Measurements from ENCODE around the gene KAT8.

DNA sequence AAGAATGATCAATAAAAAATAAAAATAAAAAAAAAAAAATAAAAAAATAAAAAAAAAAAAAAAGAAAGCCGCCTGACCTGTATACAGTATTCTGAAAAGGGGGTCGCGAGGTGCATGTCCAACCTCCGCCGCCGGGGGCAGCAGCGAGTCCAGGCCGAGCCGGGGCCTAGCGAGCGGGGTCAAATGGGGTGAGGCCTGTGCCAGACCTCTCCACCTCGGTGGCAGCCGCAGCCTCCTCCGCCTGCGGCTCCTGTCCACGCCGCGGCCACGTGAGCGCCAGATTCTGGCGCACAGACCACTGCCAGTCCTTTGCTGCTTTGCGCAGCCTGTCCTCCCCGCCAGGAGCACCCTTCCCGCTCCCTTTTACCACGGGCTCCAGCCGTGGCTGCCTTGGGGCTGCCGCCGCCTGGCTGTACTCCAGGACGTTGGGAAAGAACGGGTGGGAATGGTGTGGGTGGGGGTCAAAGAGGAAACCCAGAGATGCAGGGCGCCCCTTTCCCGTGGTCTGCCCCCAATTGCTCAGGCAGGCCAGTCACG lies 11.7 kb upstream of the KAT8 start:
- TF ChIP-seq, protein P1, sequence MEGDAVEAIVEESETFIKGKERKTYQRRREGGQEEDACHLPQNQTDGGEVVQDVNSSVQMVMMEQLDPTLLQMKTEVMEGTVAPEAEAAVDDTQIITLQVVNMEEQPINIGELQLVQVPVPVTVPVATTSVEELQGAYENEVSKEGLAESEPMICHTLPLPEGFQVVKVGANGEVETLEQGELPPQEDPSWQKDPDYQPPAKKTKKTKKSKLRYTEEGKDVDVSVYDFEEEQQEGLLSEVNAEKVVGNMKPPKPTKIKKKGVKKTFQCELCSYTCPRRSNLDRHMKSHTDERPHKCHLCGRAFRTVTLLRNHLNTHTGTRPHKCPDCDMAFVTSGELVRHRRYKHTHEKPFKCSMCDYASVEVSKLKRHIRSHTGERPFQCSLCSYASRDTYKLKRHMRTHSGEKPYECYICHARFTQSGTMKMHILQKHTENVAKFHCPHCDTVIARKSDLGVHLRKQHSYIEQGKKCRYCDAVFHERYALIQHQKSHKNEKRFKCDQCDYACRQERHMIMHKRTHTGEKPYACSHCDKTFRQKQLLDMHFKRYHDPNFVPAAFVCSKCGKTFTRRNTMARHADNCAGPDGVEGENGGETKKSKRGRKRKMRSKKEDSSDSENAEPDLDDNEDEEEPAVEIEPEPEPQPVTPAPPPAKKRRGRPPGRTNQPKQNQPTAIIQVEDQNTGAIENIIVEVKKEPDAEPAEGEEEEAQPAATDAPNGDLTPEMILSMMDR (IDR thresholded peaks at IDR 0.05): peak; percentile 73 to 80 (median 79)
- no peak for TF ChIP-seq POLR2A (IDR thresholded peaks at IDR 0.05; ENCODE audit: low read depth)
- TF ChIP-seq POLR2AphosphoS5 (IDR thresholded peaks at IDR 0.05): peak; percentile 47 to 81
- no peak for TF ChIP-seq EP300 (IDR thresholded peaks at IDR 0.05)
